Caco-2 (cell line): ENCODE results near the gene BCL2L11. TPM values are rescaled to one million over a fixed set of nuclear protein-coding genes. Genes with fewer than 3 reads are reported as not detected.
"Not testable (repeated sequence)": the region's sequence is repeated elsewhere in the genome, so short reads cannot be mapped to it uniquely, and the experiment has no call there.

Source experiments
- BruUV-seq: library from RNA; stranded (reverse); fragments of 400-500 nt; replicated peaks from 2 replicates; lab custom pipeline; 2021; lab: Mats Ljungman, UMichigan
- CTCF ChIA-PET: fragments of 300-600 bp; sonication (Branson Sonifier 250); formaldehyde crosslinking; loops from one replicate; lab custom pipeline; 2022; ENCODE audit warnings: antibody characterized with exemption; lab: Charles Lee
- POLR2A ChIA-PET: fragments of 300-600 bp; sonication (Branson Sonifier 250); formaldehyde crosslinking; loops from one replicate; lab custom pipeline; 2022; ENCODE audit warnings: antibody characterized with exemption; lab: Charles Lee
- DNase-seq, 2 experiments: peaks; one replicate each; pipeline versions ENCODE4 v3.0.0 to v3.0.0-alpha.2; 2020 to 2022
- H3K27me3 ChIP-seq: replicated peaks from 2 replicates; pipeline ENCODE4 v1.6.0; 2011; ENCODE audit warnings: low read length; ENCODE audit not compliant: control insufficient read depth, insufficient read depth
- H3K36me3 ChIP-seq: 2 replicates; pipeline ENCODE4 v1.5.1; 2011; ENCODE audit warnings: low read length; ENCODE audit not compliant: control insufficient read depth, insufficient read depth
- H3K4me1 ChIP-seq: fragments of 250-450 bp; sonication (Bioruptor Pico); 2 replicates; pipeline ENCODE4 v1.5.1; 2020; ENCODE audit warnings: mild to moderate bottlenecking
- H3K4me3 ChIP-seq: 2 replicates; pipeline ENCODE4 v1.5.1; 2011; ENCODE audit warnings: low read depth, mild to moderate bottlenecking, control low read depth, low read length
- H3K9me3 ChIP-seq: fragments of 250-450 bp; sonication (Bioruptor Pico); 2 replicates; pipeline ENCODE4 v1.5.1; 2020; ENCODE audit warnings: mild to moderate bottlenecking, moderate library complexity
- H3K27ac Mint-ChIP-seq: one replicate; pipeline ENCODE4 v1.8.0; 2022; ENCODE audit warnings: mixed read lengths; ENCODE audit not compliant: unreplicated experiment
- H3K27me3 Mint-ChIP-seq: one replicate; pipeline ENCODE4 v1.8.0; 2022; ENCODE audit warnings: mixed read lengths; ENCODE audit not compliant: insufficient read depth, unreplicated experiment
- H3K36me3 Mint-ChIP-seq: one replicate; pipeline ENCODE4 v1.8.0; 2022; ENCODE audit warnings: mild to moderate bottlenecking, mixed read lengths; ENCODE audit not compliant: insufficient read depth, unreplicated experiment
- H3K4me1 Mint-ChIP-seq: one replicate; pipeline ENCODE4 v1.8.0; 2022; ENCODE audit warnings: low read depth, mixed read lengths; ENCODE audit not compliant: unreplicated experiment
- H3K4me3 Mint-ChIP-seq: one replicate; pipeline ENCODE4 v1.8.0; 2022; ENCODE audit warnings: mild to moderate bottlenecking, moderate library complexity, mixed read lengths; ENCODE audit not compliant: unreplicated experiment
- H3K9me3 Mint-ChIP-seq: one replicate; pipeline ENCODE4 v1.8.0; 2022; ENCODE audit warnings: mixed read lengths; ENCODE audit not compliant: unreplicated experiment
- CTCF ChIP-seq, 2 experiments: fragments of 200-600 bp in 1 of 2; IDR thresholded peaks; 1 replicate in 1 of 2; 2 replicates in 1 of 2; pipeline versions ENCODE4 v1.5.1 to v1.8.0; 2011 to 2022; ENCODE audit warnings: antibody characterized with exemption in 1 of 2, control low read depth in 1 of 2, inconsistent platforms in 1 of 2, low read depth in 1 of 2, low read length in 1 of 2, mild to moderate bottlenecking in 1 of 2, moderate library complexity in 1 of 2; ENCODE audit not compliant: insufficient read depth in 1 of 2, severe bottlenecking in 1 of 2, unreplicated experiment in 1 of 2
- intact Hi-C: fragments of 100-400 bp; cut with micrococcal nuclease; formaldehyde crosslinking; loops from one replicate; pipeline ENCODE4 v1.10.0; 2022; ENCODE audit not compliant: unreplicated experiment
- total RNA-seq: library from RNA; stranded (reverse); gene quantifications from 2 replicates; pipeline ENCODE4 v1.2.3, GENCODE V29; 2022

BCL2L11 gene
- total RNA-seq, 1 experiment from 2014 or later: 28.9 TPM

- Mint-ChIP-seq H3K36me3 (no peaks in the 10 kb centered on the region), H3K9me3 (no peaks in the 10 kb centered on the region), H3K27ac (no peak overlapping the region), H3K27me3 (peaks cover 6% of the 10 kb centered on the region), H3K4me3 (no peak overlapping the region), H3K4me1 (no peaks in the 10 kb centered on the region)
- POLR2A ChIA-PET: no interaction called here
- peaks cover 9% of the 10 kb centered on the region for H3K4me1 ChIP-seq
- TF ChIP-seq CTCF (IDR thresholded peaks at IDR 0.05; ENCODE audit: insufficient read depth in 1 of 2, low read depth in 1 of 2, low read length in 1 of 2, severe bottlenecking in 1 of 2, unreplicated experiment in 1 of 2): no peak
- CTCF ChIA-PET: no interaction called here
- H3K27me3 ChIP-seq: no peaks in the 10 kb centered on the region
- BruUV-seq: no TSS peak
- no peak for DNase-seq
- H3K9me3 ChIP-seq: no peaks in the 10 kb centered on the region; the same call in 1 of the 2 replicates
- H3K36me3 ChIP-seq: no peaks in the 10 kb centered on the region
- H3K4me3 ChIP-seq: no peak overlapping the region
- intact Hi-C loops: no loop called here
Measured at GRCh38 chr2:111072220-111072871, 48.4 kb upstream of the BCL2L11 start.

- H3K4me3 ChIP-seq, DNase-seq, H3K4me1 ChIP-seq, H3K36me3 ChIP-seq, H3K9me3 ChIP-seq, H3K9me3 Mint-ChIP-seq, intact Hi-C loops, H3K27me3 ChIP-seq, H3K27ac Mint-ChIP-seq, CTCF ChIA-PET, H3K4me1 Mint-ChIP-seq, H3K4me3 Mint-ChIP-seq, H3K36me3 Mint-ChIP-seq, BruUV-seq, POLR2A ChIA-PET: not testable (repeated sequence)
- H3K27me3 Mint-ChIP-seq: peaks cover 38% of the 10 kb centered on the region
Measured at GRCh38 chr2:111082659-111083058, 38.1 kb upstream of the BCL2L11 start.

- no peak for TF ChIP-seq CTCF (IDR thresholded peaks at IDR 0.05; ENCODE audit: insufficient read depth in 1 of 2, low read depth in 1 of 2, low read length in 1 of 2, severe bottlenecking in 1 of 2, unreplicated experiment in 1 of 2)
- intact Hi-C loops: no loop called here
- Mint-ChIP-seq H3K4me1 (no peaks in the 10 kb centered on the region), H3K4me3 (no peak overlapping the region), H3K9me3 (no peaks in the 10 kb centered on the region), H3K27ac (no peak overlapping the region), H3K27me3 (peaks cover 12% of the 10 kb centered on the region), H3K36me3 (no peaks in the 10 kb centered on the region)
- H3K27me3 ChIP-seq: no peaks in the 10 kb centered on the region
- no peaks in the 10 kb centered on the region for H3K9me3 ChIP-seq
- no peaks in the 10 kb centered on the region for H3K36me3 ChIP-seq
- H3K4me3 ChIP-seq: no peak overlapping the region
- no TSS peak for BruUV-seq
- no peak for DNase-seq
- ChIA-PET CTCF (no interaction called here), POLR2A (no interaction called here)
- no peaks in the 10 kb centered on the region for H3K4me1 ChIP-seq
Measured at GRCh38 chr2:111091811-111092211, 28.9 kb upstream of the BCL2L11 start.
